HepG2 (cell line): ENCODE measurements around the gene SLC19A1. TPM values are rescaled to one million over a fixed set of nuclear protein-coding genes. Genes with fewer than 3 reads are reported as not detected.

Source experiments
- FOXK1 ChIP-seq: sonication (generic); formaldehyde crosslinking; IDR thresholded peaks from 2 replicates; pipeline ENCODE4 v1.4.0; 2020; ENCODE audit warnings: low read depth, missing genetic modification reagents, borderline replicate concordance
- FOXM1 ChIP-seq: sonication (generic); formaldehyde crosslinking; IDR thresholded peaks from 2 replicates; pipeline ENCODE4 v1.5.0; 2020; ENCODE audit warnings: missing genetic modification reagents
- MAF1 ChIP-seq: sonication (generic); formaldehyde crosslinking; IDR thresholded peaks from 2 replicates; pipeline ENCODE4 v1.5.0; 2020; ENCODE audit warnings: missing genetic modification reagents, borderline replicate concordance
- MTF1 ChIP-seq: sonication (generic); formaldehyde crosslinking; IDR thresholded peaks from 2 replicates; pipeline ENCODE4 v1.5.0; 2020; ENCODE audit warnings: missing genetic modification reagents
- NFYC ChIP-seq: IDR thresholded peaks from 2 replicates; pipeline ENCODE4 v1.6.1; 2016; ENCODE audit warnings: missing genetic modification reagents, missing compliant biosample characterization
- PITX1 ChIP-seq: sonication (generic); formaldehyde crosslinking; IDR thresholded peaks from 2 replicates; pipeline ENCODE4 v1.5.1; 2020; ENCODE audit warnings: mild to moderate bottlenecking, missing genetic modification reagents
- RCOR2 ChIP-seq: IDR thresholded peaks from 2 replicates; pipeline ENCODE4 v1.6.1; 2016; ENCODE audit warnings: missing biosample characterization, missing genetic modification reagents
- TRIM24 ChIP-seq: sonication (generic); formaldehyde crosslinking; IDR thresholded peaks from 2 replicates; pipeline ENCODE4 v1.8.0; 2022; ENCODE audit warnings: mild to moderate bottlenecking, missing genetic modification reagents
- ZBTB20 ChIP-seq: sonication (generic); formaldehyde crosslinking; IDR thresholded peaks from 2 replicates; pipeline ENCODE4 v1.8.1; 2023; ENCODE audit warnings: missing genetic modification reagents, low read depth, mild to moderate bottlenecking, borderline replicate concordance
- ZNF10 ChIP-seq: sonication (generic); formaldehyde crosslinking; IDR thresholded peaks from 2 replicates; pipeline ENCODE4 v1.4.0; 2020; ENCODE audit warnings: mild to moderate bottlenecking, low read depth, missing genetic modification reagents, borderline replicate concordance
- ZNF484 ChIP-seq: sonication (generic); formaldehyde crosslinking; IDR thresholded peaks from 2 replicates; pipeline ENCODE4 v1.5.1; 2020; ENCODE audit warnings: mild to moderate bottlenecking, low read depth, missing genetic modification reagents, borderline replicate concordance
- ZSCAN12 ChIP-seq: sonication (generic); formaldehyde crosslinking; IDR thresholded peaks from 2 replicates; pipeline ENCODE4 v1.9.0; 2021; ENCODE audit warnings: mild to moderate bottlenecking, missing genetic modification reagents
- polyA plus RNA-seq, 8 experiments: library from polyadenylated mRNA; depleted of rRNA in 3 of 8; stranded (reverse) in 7 of 8; unstranded in 1 of 8; fragments of >200 nt; fragmentation: Illumina TruSeq in 4 of 8; extraction: Trizol in 4 of 8; gene quantifications; 2 replicates each; pipeline versions ENCODE4 v1.2.1 to v1.2.3, GENCODE V29; 2011 to 2016; ENCODE audit warnings: low read depth in 4 of 8, missing spikeins in 1 of 8, mixed read lengths in 1 of 8; ENCODE audit not compliant: insufficient read depth in 1 of 8
- total RNA-seq, 5 experiments: library from RNA; depleted of rRNA; stranded (reverse); fragments of >200 nt; fragmentation: Illumina TruSeq; extraction: Trizol; gene quantifications; 2 replicates each; pipeline ENCODE4 v1.2.3, GENCODE V29; 2016; ENCODE audit warnings: low read depth in 1 of 5
- TF ChIP-seq, protein P1 (sequence below): sonication (generic); formaldehyde crosslinking; IDR thresholded peaks from 2 replicates; pipeline ENCODE4 v1.9.0; 2021; ENCODE audit warnings: mild to moderate bottlenecking, missing genetic modification reagents
- TF ChIP-seq, protein P2 (sequence below): sonication (generic); formaldehyde crosslinking; IDR thresholded peaks from 2 replicates; pipeline ENCODE4 v1.8.0; 2022; ENCODE audit warnings: mild to moderate bottlenecking, missing genetic modification reagents, moderate library complexity
- TF ChIP-seq, protein P3 (sequence below): sonication (generic); formaldehyde crosslinking; IDR thresholded peaks from 2 replicates; pipeline ENCODE4 v1.4.0; 2020; ENCODE audit warnings: mild to moderate bottlenecking, missing genetic modification reagents
- TF ChIP-seq, protein P4 (sequence below): sonication (generic); formaldehyde crosslinking; IDR thresholded peaks from 2 replicates; pipeline ENCODE4 v1.9.0; 2021; ENCODE audit warnings: missing genetic modification reagents, borderline replicate concordance
- TF ChIP-seq, protein P5 (sequence below): fragments of 450-650 bp; IDR thresholded peaks from 2 replicates; pipeline ENCODE4 v1.6.1; 2017

Gene SLC19A1
- total and polyA plus RNA-seq, 2 of the 13 experiments (the other 11 are each of a cell fraction or from before 2014, with no cell fraction given): 21.8 to 23.0 TPM

DNA sequence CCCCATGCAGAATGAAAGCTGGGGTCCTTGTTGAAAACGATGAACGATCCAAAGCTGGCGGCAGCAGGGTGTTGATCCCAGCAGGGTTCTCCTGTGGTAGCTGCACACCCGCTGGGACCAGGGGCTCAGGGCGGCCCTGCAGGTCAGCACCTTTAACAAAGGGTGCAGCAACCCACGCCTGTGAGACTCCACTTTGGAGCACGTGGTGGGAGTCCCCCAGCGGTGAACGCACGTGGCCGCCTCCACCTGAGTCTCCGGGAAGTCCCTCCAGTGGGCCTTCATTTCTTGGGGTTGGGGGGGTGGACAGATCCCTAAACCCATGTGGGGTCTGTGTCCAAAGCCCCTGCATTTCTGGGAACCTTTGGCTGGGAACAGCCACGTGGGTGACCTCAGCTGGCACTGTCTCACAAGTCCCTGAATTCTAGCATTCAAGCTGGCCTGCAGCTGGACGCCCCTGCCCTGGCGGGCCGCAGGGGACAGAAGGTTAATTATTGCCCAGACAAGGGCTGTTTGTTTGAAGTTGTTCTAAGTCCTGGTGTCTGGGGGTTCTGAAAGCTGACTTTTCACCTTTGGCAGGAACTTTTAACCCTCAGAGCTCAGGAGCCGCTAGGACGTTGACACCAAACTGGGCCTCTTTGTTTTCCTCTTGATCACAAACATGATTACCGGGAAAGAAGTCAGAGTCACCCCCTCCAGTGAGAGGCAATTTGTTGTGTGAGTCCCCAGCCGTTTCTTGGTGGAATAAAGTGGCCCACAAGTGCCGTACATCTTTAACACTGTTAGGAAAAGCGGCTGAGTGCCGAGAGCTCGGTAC lies 72.8 kb downstream of the SLC19A1 start (continued):
- TF ChIP-seq, protein P1, sequence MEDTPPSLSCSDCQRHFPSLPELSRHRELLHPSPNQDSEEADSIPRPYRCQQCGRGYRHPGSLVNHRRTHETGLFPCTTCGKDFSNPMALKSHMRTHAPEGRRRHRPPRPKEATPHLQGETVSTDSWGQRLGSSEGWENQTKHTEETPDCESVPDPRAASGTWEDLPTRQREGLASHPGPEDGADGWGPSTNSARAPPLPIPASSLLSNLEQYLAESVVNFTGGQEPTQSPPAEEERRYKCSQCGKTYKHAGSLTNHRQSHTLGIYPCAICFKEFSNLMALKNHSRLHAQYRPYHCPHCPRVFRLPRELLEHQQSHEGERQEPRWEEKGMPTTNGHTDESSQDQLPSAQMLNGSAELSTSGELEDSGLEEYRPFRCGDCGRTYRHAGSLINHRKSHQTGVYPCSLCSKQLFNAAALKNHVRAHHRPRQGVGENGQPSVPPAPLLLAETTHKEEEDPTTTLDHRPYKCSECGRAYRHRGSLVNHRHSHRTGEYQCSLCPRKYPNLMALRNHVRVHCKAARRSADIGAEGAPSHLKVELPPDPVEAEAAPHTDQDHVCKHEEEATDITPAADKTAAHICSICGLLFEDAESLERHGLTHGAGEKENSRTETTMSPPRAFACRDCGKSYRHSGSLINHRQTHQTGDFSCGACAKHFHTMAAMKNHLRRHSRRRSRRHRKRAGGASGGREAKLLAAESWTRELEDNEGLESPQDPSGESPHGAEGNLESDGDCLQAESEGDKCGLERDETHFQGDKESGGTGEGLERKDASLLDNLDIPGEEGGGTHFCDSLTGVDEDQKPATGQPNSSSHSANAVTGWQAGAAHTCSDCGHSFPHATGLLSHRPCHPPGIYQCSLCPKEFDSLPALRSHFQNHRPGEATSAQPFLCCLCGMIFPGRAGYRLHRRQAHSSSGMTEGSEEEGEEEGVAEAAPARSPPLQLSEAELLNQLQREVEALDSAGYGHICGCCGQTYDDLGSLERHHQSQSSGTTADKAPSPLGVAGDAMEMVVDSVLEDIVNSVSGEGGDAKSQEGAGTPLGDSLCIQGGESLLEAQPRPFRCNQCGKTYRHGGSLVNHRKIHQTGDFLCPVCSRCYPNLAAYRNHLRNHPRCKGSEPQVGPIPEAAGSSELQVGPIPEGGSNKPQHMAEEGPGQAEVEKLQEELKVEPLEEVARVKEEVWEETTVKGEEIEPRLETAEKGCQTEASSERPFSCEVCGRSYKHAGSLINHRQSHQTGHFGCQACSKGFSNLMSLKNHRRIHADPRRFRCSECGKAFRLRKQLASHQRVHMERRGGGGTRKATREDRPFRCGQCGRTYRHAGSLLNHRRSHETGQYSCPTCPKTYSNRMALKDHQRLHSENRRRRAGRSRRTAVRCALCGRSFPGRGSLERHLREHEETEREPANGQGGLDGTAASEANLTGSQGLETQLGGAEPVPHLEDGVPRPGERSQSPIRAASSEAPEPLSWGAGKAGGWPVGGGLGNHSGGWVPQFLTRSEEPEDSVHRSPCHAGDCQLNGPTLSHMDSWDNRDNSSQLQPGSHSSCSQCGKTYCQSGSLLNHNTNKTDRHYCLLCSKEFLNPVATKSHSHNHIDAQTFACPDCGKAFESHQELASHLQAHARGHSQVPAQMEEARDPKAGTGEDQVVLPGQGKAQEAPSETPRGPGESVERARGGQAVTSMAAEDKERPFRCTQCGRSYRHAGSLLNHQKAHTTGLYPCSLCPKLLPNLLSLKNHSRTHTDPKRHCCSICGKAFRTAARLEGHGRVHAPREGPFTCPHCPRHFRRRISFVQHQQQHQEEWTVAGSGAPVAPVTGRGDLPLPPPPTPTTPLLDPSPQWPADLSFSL (CRISPR knock-in tag): no peak
- TF ChIP-seq, protein P2, sequence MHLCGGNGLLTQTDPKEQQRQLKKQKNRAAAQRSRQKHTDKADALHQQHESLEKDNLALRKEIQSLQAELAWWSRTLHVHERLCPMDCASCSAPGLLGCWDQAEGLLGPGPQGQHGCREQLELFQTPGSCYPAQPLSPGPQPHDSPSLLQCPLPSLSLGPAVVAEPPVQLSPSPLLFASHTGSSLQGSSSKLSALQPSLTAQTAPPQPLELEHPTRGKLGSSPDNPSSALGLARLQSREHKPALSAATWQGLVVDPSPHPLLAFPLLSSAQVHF (CRISPR knock-in tag): no peak
- TF ChIP-seq TRIM24 (CRISPR knock-in tag) (no peak), FOXM1 (no peak), PITX1 (CRISPR knock-in tag) (peak; percentile 94), MAF1 (no peak), FOXK1 (CRISPR knock-in tag) (peak; percentile 77; the same call in 1 of the 2 replicates), ZNF10 (CRISPR knock-in tag) (no peak), ZNF484 (CRISPR knock-in tag) (no peak), ZBTB20 (CRISPR knock-in tag) (peak; percentile 84; the same call in 1 of the 2 replicates), NFYC (CRISPR knock-in tag) (no peak), MTF1 (CRISPR knock-in tag) (peak; percentile 76; the same call in 1 of the 2 replicates), RCOR2 (CRISPR knock-in tag) (peak; percentile 84; the same call in 1 of the 2 replicates), ZSCAN12 (CRISPR knock-in tag) (0 out of 2 replicates have a peak, but pooled peaks have one; percentile 41)
- TF ChIP-seq, protein P3, sequence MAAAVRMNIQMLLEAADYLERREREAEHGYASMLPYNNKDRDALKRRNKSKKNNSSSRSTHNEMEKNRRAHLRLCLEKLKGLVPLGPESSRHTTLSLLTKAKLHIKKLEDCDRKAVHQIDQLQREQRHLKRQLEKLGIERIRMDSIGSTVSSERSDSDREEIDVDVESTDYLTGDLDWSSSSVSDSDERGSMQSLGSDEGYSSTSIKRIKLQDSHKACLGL: peak; percentile 86; the same call in 1 of the 2 replicates
- TF ChIP-seq, protein P4, sequence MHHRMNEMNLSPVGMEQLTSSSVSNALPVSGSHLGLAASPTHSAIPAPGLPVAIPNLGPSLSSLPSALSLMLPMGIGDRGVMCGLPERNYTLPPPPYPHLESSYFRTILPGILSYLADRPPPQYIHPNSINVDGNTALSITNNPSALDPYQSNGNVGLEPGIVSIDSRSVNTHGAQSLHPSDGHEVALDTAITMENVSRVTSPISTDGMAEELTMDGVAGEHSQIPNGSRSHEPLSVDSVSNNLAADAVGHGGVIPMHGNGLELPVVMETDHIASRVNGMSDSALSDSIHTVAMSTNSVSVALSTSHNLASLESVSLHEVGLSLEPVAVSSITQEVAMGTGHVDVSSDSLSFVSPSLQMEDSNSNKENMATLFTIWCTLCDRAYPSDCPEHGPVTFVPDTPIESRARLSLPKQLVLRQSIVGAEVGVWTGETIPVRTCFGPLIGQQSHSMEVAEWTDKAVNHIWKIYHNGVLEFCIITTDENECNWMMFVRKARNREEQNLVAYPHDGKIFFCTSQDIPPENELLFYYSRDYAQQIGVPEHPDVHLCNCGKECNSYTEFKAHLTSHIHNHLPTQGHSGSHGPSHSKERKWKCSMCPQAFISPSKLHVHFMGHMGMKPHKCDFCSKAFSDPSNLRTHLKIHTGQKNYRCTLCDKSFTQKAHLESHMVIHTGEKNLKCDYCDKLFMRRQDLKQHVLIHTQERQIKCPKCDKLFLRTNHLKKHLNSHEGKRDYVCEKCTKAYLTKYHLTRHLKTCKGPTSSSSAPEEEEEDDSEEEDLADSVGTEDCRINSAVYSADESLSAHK (CRISPR knock-in tag): no peak
- TF ChIP-seq, protein P5, sequence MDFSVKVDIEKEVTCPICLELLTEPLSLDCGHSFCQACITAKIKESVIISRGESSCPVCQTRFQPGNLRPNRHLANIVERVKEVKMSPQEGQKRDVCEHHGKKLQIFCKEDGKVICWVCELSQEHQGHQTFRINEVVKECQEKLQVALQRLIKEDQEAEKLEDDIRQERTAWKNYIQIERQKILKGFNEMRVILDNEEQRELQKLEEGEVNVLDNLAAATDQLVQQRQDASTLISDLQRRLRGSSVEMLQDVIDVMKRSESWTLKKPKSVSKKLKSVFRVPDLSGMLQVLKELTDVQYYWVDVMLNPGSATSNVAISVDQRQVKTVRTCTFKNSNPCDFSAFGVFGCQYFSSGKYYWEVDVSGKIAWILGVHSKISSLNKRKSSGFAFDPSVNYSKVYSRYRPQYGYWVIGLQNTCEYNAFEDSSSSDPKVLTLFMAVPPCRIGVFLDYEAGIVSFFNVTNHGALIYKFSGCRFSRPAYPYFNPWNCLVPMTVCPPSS: no peak
